ENCODE results near the gene NABP2. TPM values are rescaled to one million over a fixed set of nuclear protein-coding genes. Genes with fewer than 3 reads are reported as not detected.
"Not testable (repeated sequence)": the region's sequence is repeated elsewhere in the genome, so short reads cannot be mapped to it uniquely, and the experiment has no call there.

NABP2 gene
- total RNA-seq, 1 donor from 2014 or later, result 27.9 TPM

DNA sequence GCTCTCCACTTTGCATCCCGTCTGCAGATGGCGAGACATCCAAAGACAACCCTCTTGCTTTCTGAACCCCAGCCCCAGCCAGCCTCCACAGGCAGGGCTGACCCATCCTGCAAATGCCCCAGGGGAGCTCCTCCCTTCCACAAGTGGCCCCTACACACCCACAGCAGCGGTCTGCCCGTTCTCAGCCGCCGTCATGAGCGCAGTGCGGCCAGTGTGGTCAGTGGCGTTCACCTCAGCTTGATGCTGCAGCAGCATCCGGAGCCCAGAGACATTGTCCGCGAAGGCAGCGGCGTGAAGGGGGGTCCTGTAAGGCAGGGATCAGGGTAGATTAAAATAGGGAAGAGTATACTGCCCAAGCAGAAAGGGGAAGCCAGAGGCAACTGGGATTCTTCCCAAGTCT is 20.4 kb downstream of the NABP2 start:
- no peak for DNase-seq (ENCODE audit: low spot score)

DNA sequence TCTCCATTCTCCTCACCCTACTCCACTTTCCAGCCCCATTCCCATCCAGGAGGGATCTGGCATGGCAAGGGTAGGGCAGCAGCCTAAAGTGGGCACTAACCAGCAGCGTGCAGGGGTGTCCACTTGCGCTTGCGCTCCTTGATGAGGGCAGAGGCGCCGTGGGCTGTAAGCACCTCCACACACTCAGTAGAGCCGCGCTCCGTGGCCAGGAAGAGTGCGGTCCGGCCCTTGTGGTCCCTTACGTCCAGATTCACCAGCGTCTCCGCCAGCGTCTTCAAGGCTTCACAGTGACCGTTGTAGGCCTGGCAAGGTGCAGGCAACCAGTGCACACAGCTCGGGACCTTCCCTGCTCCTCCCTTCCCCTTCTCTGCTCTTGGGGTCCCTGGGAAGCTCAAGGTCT is 23.8 kb downstream of the NABP2 start:
- no peak for DNase-seq (ENCODE audit: low spot score)

DNA sequence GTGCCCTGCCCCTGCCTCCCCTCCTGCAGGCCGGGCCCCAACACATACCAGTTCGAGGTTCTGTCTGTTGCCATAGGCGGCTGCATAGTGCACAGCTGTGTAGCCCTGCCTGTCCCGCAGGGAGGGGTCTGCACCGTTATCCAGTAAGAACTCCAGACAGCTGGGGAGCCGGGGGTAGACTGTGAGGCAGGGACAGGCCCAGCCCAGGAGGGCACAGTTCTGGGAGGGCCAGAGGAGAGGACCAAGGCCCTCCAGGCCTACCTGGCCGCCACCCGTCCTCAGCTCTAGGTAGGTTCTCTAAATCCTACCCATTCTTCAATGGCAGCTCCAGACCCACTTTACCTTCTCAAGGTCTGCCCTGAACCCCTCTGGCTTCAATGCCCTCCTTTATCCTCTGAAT is 24.6 kb downstream of the NABP2 start:
- no peak for DNase-seq (ENCODE audit: low spot score)

DNA sequence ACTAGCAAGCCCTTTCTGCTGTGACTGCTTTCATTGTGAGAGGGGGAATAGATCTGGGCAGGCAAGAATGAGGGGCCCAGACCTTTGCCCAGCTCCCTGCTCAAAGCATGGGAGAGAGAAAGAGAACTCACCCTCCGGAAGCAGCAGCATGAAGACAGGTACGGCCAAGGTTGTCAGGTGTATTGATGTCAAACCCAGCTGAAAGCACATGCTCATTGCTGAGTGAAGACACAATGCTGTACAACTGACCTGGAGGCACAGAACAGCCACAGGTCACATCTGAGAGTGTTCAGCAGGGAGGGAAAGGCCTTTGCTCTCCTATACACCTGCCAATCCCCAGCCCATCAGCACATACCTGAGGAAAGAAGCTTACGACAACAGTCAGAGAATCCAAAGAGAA is 28.5 kb downstream of the NABP2 start:
- DNase-seq (ENCODE audit: low spot score), result no peak

DNA sequence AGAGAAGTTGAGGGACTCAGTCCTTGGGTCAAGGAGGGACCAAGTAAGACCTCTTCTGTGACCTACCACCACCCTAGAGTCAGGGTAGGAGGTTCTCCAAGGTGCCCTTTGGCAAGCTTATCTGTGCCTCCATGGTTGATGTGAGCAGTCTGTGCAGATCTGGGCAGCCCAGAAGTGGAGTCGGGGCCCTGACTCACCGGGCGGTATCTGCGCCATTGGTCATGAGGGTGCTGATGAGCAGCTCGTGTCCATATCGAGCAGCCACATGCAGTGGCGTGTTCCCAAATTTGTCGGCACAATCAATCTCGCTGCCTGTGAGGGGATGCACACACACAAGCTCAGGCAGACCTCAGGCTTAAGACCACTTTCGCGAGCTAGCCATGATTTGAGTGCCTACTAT is 28.9 kb downstream of the NABP2 start:
- no peak for DNase-seq (ENCODE audit: low spot score)

DNA sequence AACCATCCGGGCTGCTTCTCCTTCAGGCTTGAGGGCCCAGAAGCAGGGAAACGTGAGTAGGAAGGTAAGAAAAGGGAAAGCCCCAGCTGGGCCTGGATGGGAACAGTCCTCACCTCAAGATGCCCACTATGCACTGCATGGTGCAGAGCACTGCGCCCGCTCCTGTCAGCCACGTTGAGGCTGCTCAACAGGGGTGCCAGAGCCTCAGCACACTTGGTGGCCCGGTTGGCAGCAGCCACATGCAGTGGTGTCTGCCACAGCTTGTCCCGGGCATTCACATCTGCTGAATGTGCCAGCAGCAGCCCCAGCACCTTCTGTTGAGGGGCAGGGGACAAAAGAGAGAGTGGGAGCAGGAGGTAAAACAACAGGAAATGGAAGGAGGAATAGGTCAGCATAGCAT is 31.5 kb downstream of the NABP2 start:
- DNase-seq (ENCODE audit: low spot score), result no peak

DNA sequence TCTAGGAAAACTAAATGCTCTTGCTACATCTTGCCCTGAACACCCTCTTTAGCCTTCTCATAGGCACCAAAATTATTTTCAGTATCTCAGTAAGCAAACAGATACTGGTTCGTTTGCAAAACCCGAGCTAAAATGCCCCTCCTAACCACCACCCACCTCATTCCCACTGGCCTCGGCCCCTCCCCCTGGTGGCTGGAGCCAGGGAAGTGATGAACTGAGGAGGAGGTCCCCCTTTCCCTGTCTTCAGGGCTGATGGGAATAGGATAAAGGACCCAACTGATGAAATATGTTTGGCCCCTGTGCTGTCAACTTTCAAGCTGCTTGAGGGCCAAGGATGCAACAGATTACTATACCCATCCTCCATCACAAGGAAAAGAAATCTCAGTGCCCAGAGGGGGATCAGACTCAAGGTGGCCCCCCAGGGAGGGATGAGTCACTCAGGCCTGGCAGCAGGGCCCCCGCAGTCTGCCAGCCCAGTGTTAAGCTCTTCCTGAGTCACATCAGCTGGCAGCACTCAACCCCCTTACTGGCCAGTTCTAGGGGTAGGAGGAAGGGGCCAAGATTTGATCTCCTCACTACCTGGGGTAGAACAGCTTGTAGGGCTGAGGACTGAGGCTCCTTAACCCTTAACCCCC is 32.3 kb downstream of the NABP2 start:
- DNase-seq (ENCODE audit: low spot score), result no peak

DNA sequence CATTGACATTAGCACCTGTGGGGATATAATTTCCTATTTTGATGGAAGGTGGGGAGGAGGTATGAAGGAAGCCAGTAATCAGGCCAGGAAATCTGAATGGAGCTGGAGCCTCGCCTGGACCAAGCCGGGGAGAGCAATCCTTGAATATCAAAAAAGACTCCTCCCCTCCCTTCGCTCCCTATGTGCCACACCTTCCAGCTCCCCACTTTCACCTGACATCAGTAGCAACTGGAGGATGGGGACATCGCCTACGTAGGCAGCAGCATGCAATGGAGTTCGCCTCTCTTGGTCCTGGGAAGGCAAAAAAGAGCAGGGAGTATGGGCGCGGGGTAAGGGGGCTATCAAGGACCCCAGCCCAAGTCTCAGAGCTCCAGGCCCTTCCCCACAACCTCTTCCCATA is 32.9 kb downstream of the NABP2 start:
- no peak for DNase-seq (ENCODE audit: low spot score)

DNA sequence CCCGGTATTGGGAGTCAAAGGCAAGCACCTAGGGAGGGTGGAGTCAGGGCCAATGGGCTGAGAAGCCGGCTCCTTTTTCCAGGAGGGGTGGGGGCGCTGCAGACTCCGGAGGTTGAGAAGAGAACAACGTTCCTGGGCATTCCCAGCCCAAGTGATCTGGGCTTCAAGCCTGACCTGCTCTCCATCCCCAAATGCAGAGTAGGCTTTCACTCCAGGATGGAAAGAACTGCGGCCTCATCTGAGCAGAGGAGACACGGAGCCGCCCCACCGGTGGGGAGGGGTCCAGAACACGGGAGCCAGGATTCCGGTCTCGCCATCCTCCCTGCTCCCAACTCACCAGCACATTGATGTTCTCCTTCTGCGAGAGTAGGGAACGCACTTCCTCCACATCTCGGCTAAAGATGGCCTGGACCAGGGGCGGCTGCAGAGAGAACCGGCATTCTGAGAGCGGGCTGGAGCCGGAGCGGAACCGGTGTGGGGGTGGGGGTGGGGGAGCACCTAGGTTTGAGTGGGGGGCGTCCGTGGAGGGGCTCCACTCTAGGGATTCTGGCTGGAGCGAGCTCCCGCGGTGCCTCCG is 33.4 kb downstream of the NABP2 start:
- no peak for DNase-seq (ENCODE audit: low spot score)

DNA sequence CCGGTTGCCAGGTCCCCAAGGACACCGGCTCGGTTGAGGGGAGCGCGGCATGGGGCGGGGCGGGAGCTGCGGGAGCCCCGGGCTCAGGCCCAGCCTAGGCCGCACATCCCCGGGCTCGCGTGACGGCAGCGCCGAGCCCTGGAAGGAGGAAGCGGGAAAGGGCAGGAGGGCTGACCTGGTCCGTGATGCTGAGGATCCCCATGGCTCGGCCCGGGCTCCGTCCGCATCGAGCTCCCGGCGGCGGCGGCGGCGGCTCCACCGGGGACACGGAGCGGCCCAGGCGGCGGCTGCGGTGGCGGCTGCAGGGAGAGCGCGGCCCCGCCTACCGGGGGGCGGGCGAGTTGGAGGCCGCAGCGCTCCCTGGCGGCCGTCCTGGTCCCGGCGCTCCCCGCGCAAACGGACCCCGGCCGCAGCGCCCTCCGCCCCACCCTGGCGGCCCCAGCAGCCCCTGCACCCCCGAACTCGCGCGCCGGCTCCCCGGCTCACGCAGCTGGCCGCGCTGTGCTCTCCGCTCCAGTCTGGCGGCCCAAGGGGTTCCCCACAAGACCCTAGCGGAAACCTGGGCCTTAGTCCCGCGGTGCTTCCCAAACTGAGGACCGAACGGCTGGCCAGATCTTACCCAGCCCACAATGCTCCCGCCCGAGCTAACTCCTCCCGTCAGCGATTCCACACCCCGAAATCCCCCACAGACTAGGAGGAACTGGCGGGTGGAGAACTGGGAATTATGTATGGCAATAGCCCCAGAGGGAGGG is 34.1 kb downstream of the NABP2 start, which contains the start of gene ANKRD52:
ANKRD52 (minus strand) TSS at position 317 of the 752 bp plus-strand sequence; CDS start at position 202, 115 bp downstream.
- peak; percentile 68 for DNase-seq (ENCODE audit: low spot score)

DNA sequence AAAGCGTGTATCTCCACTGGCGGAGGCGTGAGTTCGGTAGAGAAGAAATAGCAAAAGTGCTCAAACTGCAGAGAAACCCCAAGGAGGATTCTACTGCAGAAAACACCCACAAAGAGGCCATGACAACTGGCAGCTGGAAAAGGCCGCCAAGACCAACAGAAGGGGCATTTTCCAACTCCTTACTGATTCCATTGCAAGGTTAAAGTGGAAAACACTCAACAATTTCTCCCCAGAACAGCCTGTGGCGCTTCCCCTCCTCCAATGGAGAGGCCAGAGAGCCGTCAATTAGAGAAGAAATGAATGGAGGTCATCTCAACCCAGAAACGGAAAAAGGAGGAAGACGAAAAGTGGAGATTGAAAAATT is 34.7 kb downstream of the NABP2 start:
- DNase-seq (ENCODE audit: low spot score), result no peak

DNA sequence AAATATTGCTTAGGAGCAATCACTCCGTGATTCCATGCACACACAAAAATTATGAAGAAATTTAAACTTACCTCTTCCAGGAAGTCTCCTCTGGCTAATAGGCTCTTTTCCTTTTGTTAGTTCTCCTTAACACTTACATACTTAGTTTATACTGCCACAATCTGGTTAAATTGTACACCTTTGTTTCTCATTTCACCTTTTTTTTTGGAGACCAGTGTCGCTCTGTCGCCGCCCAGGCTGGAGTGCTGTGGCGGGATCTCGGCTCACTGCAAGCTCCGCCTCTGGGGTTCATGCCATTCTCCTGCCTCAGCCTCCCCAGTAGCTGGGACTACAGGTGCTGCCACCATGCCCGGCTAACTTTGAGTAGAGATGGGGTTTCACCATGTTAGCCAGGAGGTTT is 36.2 kb downstream of the NABP2 start:
- no peak for DNase-seq (ENCODE audit: low spot score)

DNA sequence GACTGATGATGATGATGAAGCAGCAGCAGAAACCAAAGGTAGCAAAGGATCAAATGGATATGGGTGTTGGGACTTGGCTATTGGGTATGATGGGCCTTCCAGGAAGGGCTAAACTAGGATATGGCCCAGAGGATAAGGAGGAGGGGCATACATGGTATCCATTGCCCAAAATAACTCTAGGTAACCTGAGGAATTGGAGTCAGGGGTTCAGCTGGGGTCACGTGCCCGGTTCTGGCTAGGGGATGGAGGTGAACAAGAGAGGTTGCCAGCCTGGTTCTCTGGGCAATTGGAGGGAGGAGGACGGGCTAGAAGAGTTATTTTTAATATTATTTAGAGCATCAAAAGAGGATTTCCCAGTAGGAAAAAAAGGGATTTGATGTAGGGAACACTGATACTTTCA is 36.8 kb downstream of the NABP2 start:
- DNase-seq (ENCODE audit: low spot score), result no peak

DNA sequence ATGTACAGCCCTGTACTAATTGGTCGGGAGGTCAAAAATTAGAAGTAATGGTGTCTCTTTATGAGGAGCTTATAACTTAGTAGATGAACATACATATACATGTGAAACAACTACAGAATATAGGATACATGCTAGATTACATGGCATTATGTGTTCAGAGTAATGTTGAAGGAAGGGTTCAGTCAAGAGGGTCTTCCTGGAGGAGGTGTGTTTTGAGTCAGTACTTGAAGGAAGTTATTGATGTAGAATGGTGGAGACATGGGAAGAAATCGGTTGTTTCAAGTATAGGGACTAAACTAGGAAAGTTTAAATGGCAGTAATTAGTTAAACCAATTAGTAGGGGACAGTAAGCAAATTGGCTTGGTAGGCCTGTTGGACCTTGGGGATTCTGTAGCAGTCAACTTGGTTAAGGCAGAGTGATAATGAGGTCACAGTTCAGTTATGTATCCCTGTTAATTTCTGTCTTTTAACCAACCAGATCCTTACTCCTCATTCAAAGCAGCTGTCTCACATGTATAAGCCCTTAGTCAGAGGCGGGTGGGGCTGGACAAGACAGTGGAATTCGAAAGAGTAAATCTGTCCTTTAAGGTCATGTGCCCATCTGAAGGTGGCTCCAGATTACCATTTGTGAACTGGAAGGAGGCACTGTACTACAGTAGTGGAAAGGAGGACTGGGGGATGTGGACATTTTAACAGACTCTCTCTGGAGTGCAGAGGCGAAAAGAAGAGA is 37.5 kb downstream of the NABP2 start:
- no peak for DNase-seq (ENCODE audit: low spot score)

DNA sequence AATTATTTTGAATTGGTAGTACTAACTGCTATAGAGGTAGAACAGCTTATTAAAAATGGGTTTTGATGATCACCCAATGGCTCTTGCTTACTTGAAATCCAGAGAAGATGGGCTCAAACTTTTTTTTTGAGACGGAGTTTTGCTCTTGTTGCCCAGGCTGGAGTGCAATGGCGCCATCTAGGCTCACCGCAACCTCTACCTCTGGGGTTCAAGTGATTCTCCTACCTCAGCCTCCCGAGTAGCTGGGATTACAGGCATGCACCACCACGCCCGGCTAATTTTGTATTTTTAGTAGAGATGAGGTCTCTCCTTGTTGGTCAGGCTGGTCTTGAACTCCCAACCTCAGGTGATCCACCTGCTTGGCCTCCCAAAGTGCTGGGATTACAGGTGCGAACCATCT is 38.8 kb downstream of the NABP2 start:
- DNase-seq (ENCODE audit: low spot score), result not testable (repeated sequence)

DNA sequence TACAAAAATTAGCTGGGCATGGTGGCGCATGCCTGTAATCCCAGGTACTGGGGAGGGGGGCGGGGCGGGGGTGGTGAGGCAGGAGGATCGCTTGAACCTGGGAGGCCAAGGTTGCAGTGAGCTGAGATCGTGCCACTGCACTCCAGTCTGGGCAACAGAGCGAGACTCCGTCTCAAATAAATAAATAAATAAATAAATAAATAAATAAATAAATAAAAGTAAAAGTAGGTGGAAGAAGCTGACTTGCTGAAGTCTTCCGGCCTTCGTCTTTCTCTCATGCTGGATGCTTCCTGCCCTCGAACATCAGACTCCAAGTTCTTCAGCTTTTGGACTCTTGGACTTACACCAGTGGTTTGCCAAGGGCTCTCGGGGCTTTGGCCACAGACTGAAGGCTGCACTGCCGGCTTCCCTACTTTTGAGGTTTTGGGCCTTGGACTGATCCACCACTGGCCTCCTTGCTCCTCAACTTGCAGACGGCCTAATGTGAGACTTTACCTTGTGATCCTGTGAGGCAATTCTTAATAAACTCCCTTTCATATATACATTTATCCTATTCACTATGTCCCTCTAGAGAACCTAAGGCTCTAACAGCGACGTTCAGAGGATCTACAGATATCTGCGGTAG is 42.0 kb downstream of the NABP2 start:
- not testable (repeated sequence) for DNase-seq (ENCODE audit: low spot score)

DNA sequence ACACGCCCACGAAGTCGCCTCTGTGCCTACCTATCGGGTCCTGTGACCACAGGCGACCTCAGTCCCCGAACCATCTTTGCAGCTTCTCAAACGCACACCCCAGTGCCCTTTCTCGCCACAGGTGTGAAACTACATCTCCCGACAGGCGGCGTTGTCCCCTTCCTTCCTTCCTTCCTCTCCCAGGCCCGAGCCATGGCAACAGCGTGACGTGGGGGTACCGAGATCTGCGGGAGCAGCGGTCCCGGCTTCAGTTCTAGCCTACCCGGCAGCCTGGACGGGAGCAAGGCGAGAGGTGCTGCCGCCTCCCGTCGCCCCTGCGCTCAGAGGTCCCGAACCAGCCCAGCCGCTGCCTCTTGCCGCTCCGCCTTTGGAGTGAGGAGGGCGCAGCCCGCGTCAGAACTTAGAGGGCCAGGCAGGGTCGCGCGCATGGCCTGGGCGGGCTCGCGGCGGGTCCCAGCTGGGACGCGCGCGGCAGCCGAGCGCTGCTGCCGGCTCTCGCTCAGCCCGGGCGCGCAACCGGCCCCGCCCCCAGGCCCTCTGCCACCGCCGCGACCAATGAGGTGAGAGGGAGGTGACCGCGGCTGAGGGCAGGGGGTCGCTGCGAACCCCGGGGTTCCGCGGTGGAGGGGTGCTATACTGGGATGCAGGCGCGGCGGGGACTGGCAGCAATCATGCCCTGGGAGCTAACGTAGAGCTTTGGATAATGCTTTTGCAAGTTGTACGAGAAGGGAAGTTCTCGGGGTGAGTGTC is 42.7 kb downstream of the NABP2 start, which contains the start of gene COQ10A:
COQ10A (plus strand) TSS at position 250 of the 750 bp plus-strand sequence; CDS start at position 427, 177 bp downstream.
- DNase-seq (ENCODE audit: low spot score), result peak; percentile 91

DNA sequence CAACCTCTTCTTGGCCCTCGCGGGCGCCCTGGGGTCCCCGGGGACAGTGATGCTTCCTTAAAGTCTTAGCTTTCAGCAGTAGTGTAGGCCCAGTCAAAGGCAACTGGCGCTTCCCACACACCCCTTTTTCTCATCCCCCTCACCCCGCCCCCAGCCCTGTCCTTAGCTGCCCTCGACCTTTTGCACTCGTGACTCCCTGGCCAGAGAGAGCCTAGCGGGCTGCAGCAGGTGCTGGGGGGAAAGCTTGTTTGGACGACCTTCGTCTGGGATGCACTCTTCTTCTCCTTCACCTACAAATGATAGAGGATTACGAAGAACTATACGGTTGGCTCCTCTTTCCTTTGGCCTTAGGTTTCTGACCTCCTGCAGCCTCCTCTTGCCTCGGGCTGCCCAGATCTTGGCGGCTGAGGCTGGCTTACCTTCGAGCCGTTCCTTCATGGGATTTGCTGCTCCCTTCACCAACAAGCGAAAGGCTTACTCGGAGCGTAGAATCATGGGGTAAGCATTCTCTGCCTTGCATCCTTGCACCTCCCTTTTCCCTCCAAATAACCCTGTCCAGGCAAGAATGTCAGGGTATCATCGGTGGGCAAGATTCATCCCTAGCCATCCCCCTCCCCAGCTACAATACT is 43.4 kb downstream of the NABP2 start:
- DNase-seq (ENCODE audit: low spot score), result no peak

DNA sequence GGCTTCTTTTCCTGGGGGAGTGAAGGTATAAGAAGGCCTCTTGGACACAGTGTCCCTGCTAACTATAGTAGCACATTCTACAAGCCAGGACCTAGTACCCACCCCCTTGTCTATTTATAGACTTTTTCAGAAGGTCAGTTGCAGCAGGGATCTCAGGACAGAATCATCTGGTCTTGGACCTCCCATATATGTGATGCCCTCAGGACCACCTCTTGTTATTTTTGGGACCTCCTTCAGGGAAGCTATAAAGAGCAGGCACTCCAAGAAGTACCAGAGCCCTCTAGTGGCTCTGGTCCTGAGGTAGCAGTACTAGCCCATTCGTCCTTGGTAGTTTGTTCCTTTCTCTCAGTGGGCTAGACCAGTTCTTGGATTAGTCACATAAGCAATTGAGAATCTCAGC is 46.9 kb downstream of the NABP2 start:
- no peak for DNase-seq (ENCODE audit: low spot score)

DNA sequence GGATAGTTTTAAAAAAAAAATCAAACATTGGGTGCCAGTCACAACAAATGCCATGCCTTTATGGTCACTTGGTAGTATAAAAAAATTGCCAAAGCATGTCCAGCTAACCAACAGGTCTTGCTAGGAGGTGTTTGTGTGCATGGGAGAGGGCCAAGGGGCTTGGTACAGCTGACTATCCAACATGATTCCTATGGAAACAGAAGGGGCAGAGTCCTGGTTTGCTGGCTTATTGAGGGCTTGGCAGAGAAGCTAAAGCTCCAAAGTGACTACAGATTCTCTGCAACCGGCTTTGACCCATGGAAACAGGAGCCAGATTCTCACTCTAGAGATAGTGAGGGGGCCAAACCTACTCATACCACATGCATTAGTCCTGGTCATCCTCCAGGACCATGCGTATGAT is 48.3 kb downstream of the NABP2 start:
- not testable (repeated sequence) for DNase-seq (ENCODE audit: low spot score)

DNA sequence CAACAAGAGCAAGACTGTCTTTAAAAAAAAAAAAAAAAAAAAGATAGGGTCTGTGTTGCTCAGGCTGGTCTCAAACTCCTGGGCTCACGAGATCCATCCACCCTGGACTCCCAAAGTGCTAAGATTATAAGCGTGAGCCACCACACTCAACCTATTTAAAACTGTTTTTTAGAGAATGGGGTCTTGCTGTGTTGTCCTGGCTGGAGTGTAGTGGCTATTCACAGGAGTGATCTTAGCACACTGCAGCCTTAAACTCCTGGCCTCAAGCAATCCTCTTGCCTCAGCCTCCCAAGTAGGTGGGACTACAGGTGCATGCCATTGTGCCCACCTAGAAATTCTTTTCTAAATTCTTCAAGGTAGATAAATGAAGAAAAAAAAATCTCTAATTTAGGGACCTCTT is 50.2 kb downstream of the NABP2 start:
- no peak for DNase-seq (ENCODE audit: low spot score)

Measured in ureter (tissue), 1 donor.